DOHH2 (cell line): ENCODE results near the gene IRF2.

Experiments
- CTCF ChIP-seq: fragments of 200-600 bp; sonication (generic); IDR thresholded peaks from one replicate; pipeline ENCODE4 v1.5.1; 2014; ENCODE audit warnings: antibody characterized with exemption, mild to moderate bottlenecking, low read depth, low read length; ENCODE audit not compliant: poor library complexity, severe bottlenecking
- EZH2phosphoT487 ChIP-seq: fragments of 200-600 bp; sonication (generic); IDR thresholded peaks from 2 replicates; pipeline ENCODE4 v1.6.1; 2017; ENCODE audit warnings: borderline replicate concordance, mild to moderate bottlenecking, antibody characterized with exemption, low read length, moderate library complexity, mixed read lengths

- no peak for TF ChIP-seq CTCF
- TF ChIP-seq EZH2phosphoT487, result no peak
Observed at GRCh38 chr4:184363258-184363657, 111.1 kb downstream of the IRF2 start.
